HEK293 (cell line): ENCODE results near the gene CEP70.

ENCODE experiments used
- YY1 ChIP-seq: fragments of 450-650 bp; formaldehyde crosslinking; IDR thresholded peaks from 2 replicates; pipeline ENCODE4 v1.5.1; 2018; ENCODE audit warnings: missing biosample characterization, missing genetic modification characterization
- ZNF354C ChIP-seq: fragments of 450-650 bp; formaldehyde crosslinking; IDR thresholded peaks from 2 replicates; pipeline ENCODE4 v1.5.1; 2016; ENCODE audit warnings: missing biosample characterization, missing genetic modification characterization, low read depth, borderline replicate concordance
- ZNF416 ChIP-seq: fragments of 450-650 bp; formaldehyde crosslinking; IDR thresholded peaks from 2 replicates; pipeline ENCODE4 v1.5.1; 2016; ENCODE audit warnings: missing biosample characterization, missing genetic modification characterization
- ZNF560 ChIP-seq: fragments of 450-650 bp; formaldehyde crosslinking; IDR thresholded peaks from 2 replicates; pipeline ENCODE4 v1.5.1; 2017; ENCODE audit warnings: missing biosample characterization, missing genetic modification characterization, borderline replicate concordance
- ZNF571 ChIP-seq: fragments of 450-650 bp; formaldehyde crosslinking; IDR thresholded peaks from 2 replicates; pipeline ENCODE4 v1.5.0; 2017; ENCODE audit warnings: missing biosample characterization, missing genetic modification characterization
- ZNF830 ChIP-seq: fragments of 450-650 bp; IDR thresholded peaks from 2 replicates; pipeline ENCODE4 v1.5.0; 2018; ENCODE audit warnings: missing biosample characterization, missing genetic modification characterization, low read depth, mild to moderate bottlenecking, moderate library complexity
- TF ChIP-seq, protein P1 (sequence below): fragments of 450-650 bp; formaldehyde crosslinking; IDR thresholded peaks from 2 replicates; pipeline ENCODE4 v1.5.1; 2016; ENCODE audit warnings: missing biosample characterization, missing genetic modification characterization

DNA sequence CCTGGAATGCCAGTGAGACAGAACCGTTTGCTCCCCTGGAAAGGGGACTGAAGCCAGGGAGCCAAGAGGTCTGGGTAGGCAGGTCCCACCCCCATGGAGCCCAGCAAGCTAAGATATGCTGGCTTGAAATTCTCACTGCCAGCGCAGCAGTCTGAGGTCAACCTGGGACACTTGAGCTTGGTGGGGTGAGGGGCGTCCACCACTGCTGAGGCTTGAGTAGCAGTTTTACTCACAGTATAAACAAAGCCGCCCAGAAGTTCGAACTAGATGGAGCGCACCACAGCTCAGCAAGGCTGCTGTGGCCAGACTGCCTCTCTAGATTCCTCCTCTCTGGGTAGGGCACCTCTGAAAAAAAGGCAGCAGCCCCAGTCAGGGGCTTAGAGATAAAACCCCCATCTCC, 33.6 kb downstream of the CEP70 start:
- TF ChIP-seq, protein P1, sequence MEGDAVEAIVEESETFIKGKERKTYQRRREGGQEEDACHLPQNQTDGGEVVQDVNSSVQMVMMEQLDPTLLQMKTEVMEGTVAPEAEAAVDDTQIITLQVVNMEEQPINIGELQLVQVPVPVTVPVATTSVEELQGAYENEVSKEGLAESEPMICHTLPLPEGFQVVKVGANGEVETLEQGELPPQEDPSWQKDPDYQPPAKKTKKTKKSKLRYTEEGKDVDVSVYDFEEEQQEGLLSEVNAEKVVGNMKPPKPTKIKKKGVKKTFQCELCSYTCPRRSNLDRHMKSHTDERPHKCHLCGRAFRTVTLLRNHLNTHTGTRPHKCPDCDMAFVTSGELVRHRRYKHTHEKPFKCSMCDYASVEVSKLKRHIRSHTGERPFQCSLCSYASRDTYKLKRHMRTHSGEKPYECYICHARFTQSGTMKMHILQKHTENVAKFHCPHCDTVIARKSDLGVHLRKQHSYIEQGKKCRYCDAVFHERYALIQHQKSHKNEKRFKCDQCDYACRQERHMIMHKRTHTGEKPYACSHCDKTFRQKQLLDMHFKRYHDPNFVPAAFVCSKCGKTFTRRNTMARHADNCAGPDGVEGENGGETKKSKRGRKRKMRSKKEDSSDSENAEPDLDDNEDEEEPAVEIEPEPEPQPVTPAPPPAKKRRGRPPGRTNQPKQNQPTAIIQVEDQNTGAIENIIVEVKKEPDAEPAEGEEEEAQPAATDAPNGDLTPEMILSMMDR (tag by site-specific recombination): no peak
- TF ChIP-seq ZNF416 (tag by site-specific recombination) (no peak), ZNF830 (tag by site-specific recombination) (no peak), YY1 (tag by site-specific recombination) (no peak), ZNF560 (tag by site-specific recombination) (no peak), ZNF354C (tag by site-specific recombination) (no peak), ZNF571 (tag by site-specific recombination) (no peak)
